Stimulated activated naive CD8-positive, alpha-beta T cell treated with anti-CD3 and anti-CD28 coated beads, Interleukin-15, Interleukin-2, amounts not matched to agents 100 ng/mL and 50 ng/mL, for 24 hours (primary cell): ENCODE results near the gene ADGRE2.
A peak's percentile ranks its signal among the peaks of the same experiment; 100 is the strongest.
"Not testable (repeated sequence)": the region's sequence is repeated elsewhere in the genome, so short reads cannot be mapped to it uniquely, and the experiment has no call there.

ENCODE experiments used
- H3K27ac Mint-ChIP-seq: one replicate; pipeline ENCODE4 v1.8.0; 2021; ENCODE audit warnings: mild to moderate bottlenecking, mixed read lengths
- H3K27me3 Mint-ChIP-seq: one replicate; pipeline ENCODE4 v1.8.0; 2021; ENCODE audit warnings: mixed read lengths
- H3K36me3 Mint-ChIP-seq: one replicate; pipeline ENCODE4 v1.8.0; 2021; ENCODE audit warnings: low read depth, mixed read lengths
- H3K4me1 Mint-ChIP-seq: one replicate; pipeline ENCODE4 v1.8.0; 2021; ENCODE audit warnings: low read depth, mixed read lengths
- H3K4me3 Mint-ChIP-seq: one replicate; pipeline ENCODE4 v1.8.0; 2021; ENCODE audit warnings: mild to moderate bottlenecking, mixed read lengths
- H3K9me3 Mint-ChIP-seq: one replicate; pipeline ENCODE4 v1.8.0; 2021; ENCODE audit warnings: mixed read lengths

The ADGRE2 gene

GRCh38 chr19:14778110-14778845 lies at the start of gene ADGRE2:
TSS of gene ADGRE2 (minus strand) at chr19:14778560. CDS start at chr19:14776756, 1,804 bp downstream.
- peaks cover 26% of the 10 kb centered on the region for H3K4me1 Mint-ChIP-seq
- not testable (repeated sequence) for H3K27ac Mint-ChIP-seq, H3K9me3 Mint-ChIP-seq, H3K36me3 Mint-ChIP-seq, H3K4me3 Mint-ChIP-seq
- H3K27me3 Mint-ChIP-seq = peaks cover 36% of the 10 kb centered on the region

- no peak overlapping the region for H3K4me3 Mint-ChIP-seq
- no peak overlapping the region for H3K27ac Mint-ChIP-seq
- peaks cover 27% of the 10 kb centered on the region for H3K27me3 Mint-ChIP-seq
- no peaks in the 10 kb centered on the region for H3K9me3 Mint-ChIP-seq
- H3K36me3 Mint-ChIP-seq = no peaks in the 10 kb centered on the region
- no peaks in the 10 kb centered on the region for H3K4me1 Mint-ChIP-seq
Observed at GRCh38 chr19:14826006-14826405, 47.6 kb upstream of the ADGRE2 start.

GRCh38 chr19:14821937-14822336 lies 43.6 kb upstream of the ADGRE2 start:
- Mint-ChIP-seq H3K4me1 (no peaks in the 10 kb centered on the region), H3K9me3 (no peaks in the 10 kb centered on the region), H3K27me3 (peaks cover 25% of the 10 kb centered on the region), H3K4me3 (no peak overlapping the region), H3K27ac (no peak overlapping the region), H3K36me3 (no peaks in the 10 kb centered on the region)

- Mint-ChIP-seq H3K36me3 (no peaks in the 10 kb centered on the region), H3K27me3 (peaks cover 4% of the 10 kb centered on the region), H3K27ac (no peak overlapping the region), H3K9me3 (no peaks in the 10 kb centered on the region), H3K4me3 (no peak overlapping the region), H3K4me1 (no peaks in the 10 kb centered on the region)
Observed at GRCh38 chr19:14818588-14818987, 40.2 kb upstream of the ADGRE2 start.

- Mint-ChIP-seq H3K27ac (no peak overlapping the region), H3K4me3 (no peak overlapping the region), H3K27me3 (peaks cover 4% of the 10 kb centered on the region), H3K9me3 (no peaks in the 10 kb centered on the region), H3K4me1 (no peaks in the 10 kb centered on the region), H3K36me3 (no peaks in the 10 kb centered on the region)
Observed at GRCh38 chr19:14817052-14817451, 38.7 kb upstream of the ADGRE2 start.

GRCh38 chr19:14814982-14815652 lies 36.8 kb upstream of the ADGRE2 start:
- H3K4me3 Mint-ChIP-seq = no peak overlapping the region
- no peaks in the 10 kb centered on the region for H3K4me1 Mint-ChIP-seq
- no peaks in the 10 kb centered on the region for H3K9me3 Mint-ChIP-seq
- no peaks in the 10 kb centered on the region for H3K27me3 Mint-ChIP-seq
- no peaks in the 10 kb centered on the region for H3K36me3 Mint-ChIP-seq
- H3K27ac Mint-ChIP-seq = no peak overlapping the region

GRCh38 chr19:14809272-14810057 lies 31.1 kb upstream of the ADGRE2 start:
- Mint-ChIP-seq H3K36me3 (no peaks in the 10 kb centered on the region), H3K27me3 (peaks cover 6% of the 10 kb centered on the region), H3K9me3 (no peaks in the 10 kb centered on the region), H3K4me3 (no peak overlapping the region), H3K27ac (no peak overlapping the region), H3K4me1 (no peaks in the 10 kb centered on the region)

- no peaks in the 10 kb centered on the region for H3K9me3 Mint-ChIP-seq
Observed at GRCh38 chr19:14804765-14805164, 26.4 kb upstream of the ADGRE2 start.

GRCh38 chr19:14798760-14799159 lies 20.4 kb upstream of the ADGRE2 start:
- H3K9me3 Mint-ChIP-seq = no peaks in the 10 kb centered on the region
- H3K4me3 Mint-ChIP-seq = no peak overlapping the region
- H3K36me3 Mint-ChIP-seq = no peaks in the 10 kb centered on the region
- H3K4me1 Mint-ChIP-seq = no peaks in the 10 kb centered on the region
- H3K27me3 Mint-ChIP-seq = peaks cover 20% of the 10 kb centered on the region
- no peak overlapping the region for H3K27ac Mint-ChIP-seq

More at GRCh38 chr19:14804765-14805164, 26.4 kb upstream of the ADGRE2 start:
- Mint-ChIP-seq H3K27ac (no peak overlapping the region), H3K27me3 (peaks cover 10% of the 10 kb centered on the region), H3K4me3 (no peak overlapping the region), H3K36me3 (no peaks in the 10 kb centered on the region), H3K4me1 (no peaks in the 10 kb centered on the region)

- no peaks in the 10 kb centered on the region for H3K4me1 Mint-ChIP-seq
- peaks cover 20% of the 10 kb centered on the region for H3K27me3 Mint-ChIP-seq
- H3K27ac Mint-ChIP-seq = no peak overlapping the region
- no peaks in the 10 kb centered on the region for H3K36me3 Mint-ChIP-seq
- H3K9me3 Mint-ChIP-seq = no peaks in the 10 kb centered on the region
- H3K4me3 Mint-ChIP-seq = no peak overlapping the region
Observed at GRCh38 chr19:14796021-14796420, 17.7 kb upstream of the ADGRE2 start.

GRCh38 chr19:14795078-14795721 lies 16.8 kb upstream of the ADGRE2 start:
- H3K9me3 Mint-ChIP-seq = no peaks in the 10 kb centered on the region
- no peaks in the 10 kb centered on the region for H3K4me1 Mint-ChIP-seq
- no peak overlapping the region for H3K27ac Mint-ChIP-seq
- H3K36me3 Mint-ChIP-seq = no peaks in the 10 kb centered on the region
- no peak overlapping the region for H3K4me3 Mint-ChIP-seq
- peaks cover 18% of the 10 kb centered on the region for H3K27me3 Mint-ChIP-seq

- H3K27me3 Mint-ChIP-seq = peaks cover 16% of the 10 kb centered on the region
- not testable (repeated sequence) for H3K9me3 Mint-ChIP-seq, H3K27ac Mint-ChIP-seq, H3K36me3 Mint-ChIP-seq, H3K4me3 Mint-ChIP-seq, H3K4me1 Mint-ChIP-seq
Observed at GRCh38 chr19:14792250-14792649, 13.9 kb upstream of the ADGRE2 start.

- Mint-ChIP-seq H3K4me1 (peaks cover 40% of the 10 kb centered on the region), H3K36me3 (no peaks in the 10 kb centered on the region), H3K4me3 (no peak overlapping the region), H3K27me3 (peaks cover 11% of the 10 kb centered on the region), H3K27ac (peak overlapping the region; percentile 56), H3K9me3 (no peaks in the 10 kb centered on the region)
Observed at GRCh38 chr19:14786421-14786851, 8.1 kb upstream of the ADGRE2 start.

GRCh38 chr19:14785102-14785793 lies 6.9 kb upstream of the ADGRE2 start:
- H3K36me3 Mint-ChIP-seq, H3K9me3 Mint-ChIP-seq: not testable (repeated sequence)
- H3K4me1 Mint-ChIP-seq = peaks cover 40% of the 10 kb centered on the region
- peak overlapping the region; percentile 63 for H3K4me3 Mint-ChIP-seq
- H3K27ac Mint-ChIP-seq = peak overlapping the region; percentile 74
- H3K27me3 Mint-ChIP-seq = peaks cover 11% of the 10 kb centered on the region
